Muscle of arm (tissue), 12 donors: ENCODE results near the gene MYO5A. TPM values are rescaled to one million over a fixed set of nuclear protein-coding genes. Genes with fewer than 3 reads are reported as not detected.
"Not testable (repeated sequence)": the region's sequence is repeated elsewhere in the genome, so short reads cannot be mapped to it uniquely, and the experiment has no call there.

ENCODE experiments used
- DNase-seq: peaks from one replicate; pipeline ENCODE4 v3.0.0-alpha.2; 2013
- polyA plus RNA-seq, 12 donors: library from polyadenylated mRNA; unstranded; fragments of 120-200 nt; gene quantifications; one replicate each; pipeline ENCODE4 v1.2.1, GENCODE V29; 2013; ENCODE audit not compliant: insufficient read length in 12 of 12

The MYO5A gene
- polyA plus RNA-seq, 12 donors, result 4.5 to 21.8 (median 7.3) TPM; not detected in 1

DNA sequence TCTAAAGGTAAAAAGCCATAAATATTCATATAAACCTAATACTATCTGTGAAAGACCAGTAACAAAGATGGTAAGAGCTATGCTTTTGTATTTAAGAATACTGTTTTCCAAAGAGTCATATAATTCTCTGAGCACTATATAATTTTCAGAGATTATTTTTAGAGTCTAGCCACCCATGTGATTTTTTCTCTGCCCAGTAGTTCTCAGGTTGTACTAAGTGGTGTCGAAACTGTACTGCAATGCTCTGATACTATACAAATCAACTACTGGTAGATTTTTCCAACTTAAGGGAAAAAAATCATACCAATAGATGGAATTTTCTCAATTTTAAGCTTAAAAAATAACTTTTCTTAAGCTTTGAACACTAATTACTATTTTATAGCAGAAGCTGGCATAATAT is 104.8 kb downstream of the MYO5A start:
- no peak for DNase-seq

DNA sequence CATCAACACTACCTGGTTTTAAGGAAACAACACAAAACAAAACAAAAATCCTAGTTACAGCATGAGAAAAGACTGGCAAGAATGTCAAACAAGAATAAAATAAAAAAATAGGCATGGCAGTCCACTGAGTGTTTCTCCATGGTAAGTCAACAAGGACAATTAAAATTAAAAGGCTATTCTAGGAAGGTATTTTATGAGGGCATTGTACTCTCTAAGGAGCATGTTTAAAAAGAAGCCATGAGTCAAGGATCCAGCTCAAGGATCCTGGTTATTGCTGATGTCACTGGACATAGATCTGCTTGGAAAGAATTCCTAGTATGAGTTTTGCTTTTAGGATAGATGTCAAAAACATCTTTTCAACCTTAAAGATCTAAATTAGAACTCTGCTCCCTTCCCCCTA is 106.7 kb downstream of the MYO5A start:
- DNase-seq, result no peak

DNA sequence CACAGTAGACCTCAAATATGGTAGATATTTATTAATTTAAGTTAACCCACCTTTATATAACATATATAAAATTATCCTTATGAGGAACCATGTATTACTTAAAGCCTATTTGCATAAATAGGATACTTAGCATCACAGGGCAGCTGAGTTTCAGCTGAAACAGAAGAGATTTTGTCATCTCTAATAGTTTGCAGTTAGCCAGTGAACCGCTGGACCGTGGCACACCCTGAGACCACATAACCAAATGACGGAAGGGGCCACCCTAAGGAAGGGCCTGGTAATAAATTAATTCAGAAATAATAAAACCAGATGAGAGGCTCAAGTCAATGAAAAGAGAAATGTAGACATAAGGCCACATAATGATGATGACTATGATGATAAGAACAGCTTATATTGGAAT is 107.7 kb downstream of the MYO5A start:
- DNase-seq, result no peak

DNA sequence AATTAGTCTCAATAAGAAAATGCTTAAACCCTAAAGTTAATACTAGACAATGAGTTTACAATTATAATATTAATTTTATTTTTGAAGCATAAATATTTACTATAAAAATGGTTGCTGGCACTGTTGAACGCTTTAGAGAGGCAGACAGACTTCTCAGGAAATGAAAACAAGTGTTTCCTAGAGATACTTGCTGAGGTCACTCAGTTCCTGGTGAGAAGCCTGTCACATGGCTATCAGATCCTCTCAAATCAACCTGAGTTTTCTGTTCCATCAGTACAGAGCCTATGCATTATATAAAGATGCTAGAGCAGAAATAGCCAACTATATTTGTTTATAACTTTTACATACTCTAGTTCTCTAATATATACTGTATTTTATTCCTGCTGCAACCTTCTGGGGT is 109.2 kb downstream of the MYO5A start:
- no peak for DNase-seq

DNA sequence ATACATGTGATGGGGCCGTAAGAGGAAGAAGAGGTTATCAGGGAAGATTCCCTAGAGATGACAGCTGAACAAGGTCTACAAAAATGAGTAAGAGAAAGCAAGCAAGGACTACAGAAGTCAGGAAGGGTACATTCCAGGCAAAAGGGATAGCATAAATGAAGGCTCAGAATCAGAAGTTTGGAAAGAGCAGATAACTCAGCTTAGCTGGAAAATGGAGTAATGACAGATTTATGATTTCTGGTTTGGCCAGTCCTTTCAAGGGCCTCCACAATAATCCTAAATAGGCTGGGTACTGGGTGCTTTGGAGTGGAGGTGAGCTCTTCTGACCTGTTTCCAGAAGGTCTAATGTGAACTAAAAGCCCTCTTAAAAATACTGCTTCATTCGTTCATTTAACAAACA is 110.7 kb downstream of the MYO5A start:
- DNase-seq, result no peak

DNA sequence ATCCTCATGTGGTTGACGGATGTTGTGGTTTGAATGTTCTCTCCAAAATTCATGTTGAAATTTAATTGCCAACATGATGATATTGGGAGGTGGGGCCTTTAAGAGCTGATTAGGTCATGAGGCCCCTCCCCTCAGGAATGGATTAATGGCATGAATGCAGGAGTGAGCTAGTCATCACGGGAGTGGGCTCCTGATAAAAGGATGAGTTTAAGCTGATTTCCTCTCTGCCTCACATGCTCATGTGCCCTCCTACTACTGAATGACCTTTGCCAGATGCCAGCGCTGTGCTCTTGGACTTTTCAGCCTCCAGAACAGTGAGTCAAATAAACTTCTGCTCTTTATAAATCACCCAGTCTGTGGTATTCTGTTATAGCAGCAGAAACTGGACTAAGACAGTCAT is 111.2 kb downstream of the MYO5A start:
- DNase-seq, result no peak

DNA sequence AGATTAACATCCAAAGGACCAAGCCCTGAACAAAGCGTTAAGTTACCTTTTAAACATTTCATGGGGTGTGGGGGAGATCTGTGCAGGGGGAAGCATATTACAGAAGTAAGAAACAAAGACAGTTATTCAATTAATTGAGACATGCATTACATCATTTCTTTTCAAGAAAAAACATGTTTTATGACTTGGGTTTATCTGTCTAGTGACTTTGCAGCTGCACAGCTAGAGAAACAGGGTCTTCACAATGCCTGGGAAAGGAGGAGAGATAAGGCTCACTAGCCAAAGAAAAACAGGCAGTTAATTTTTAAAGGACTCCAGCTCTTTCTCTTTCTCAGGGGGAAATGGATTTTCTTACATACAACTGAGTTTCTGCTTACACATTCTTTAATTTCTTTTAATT is 112.1 kb downstream of the MYO5A start:
- DNase-seq, result not testable (repeated sequence)

DNA sequence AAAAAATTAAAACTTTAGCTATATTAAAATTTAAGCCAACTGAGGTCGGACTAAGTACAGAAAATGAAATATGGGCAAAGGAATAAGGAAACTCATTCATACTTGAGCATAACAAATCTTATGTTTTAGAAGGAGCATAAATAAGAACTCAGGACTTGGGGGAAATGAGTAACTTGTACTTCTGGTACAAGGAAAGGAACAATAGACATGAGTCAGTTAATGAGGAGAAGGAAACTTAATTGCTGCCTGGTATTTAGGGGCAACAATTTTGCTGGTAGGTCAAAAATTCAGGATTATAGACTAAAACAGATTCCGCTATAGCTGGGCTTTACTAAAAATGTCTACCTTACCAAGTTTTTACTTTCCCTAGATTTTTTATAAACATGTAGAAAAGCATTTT is 113.1 kb downstream of the MYO5A start:
- no peak for DNase-seq

DNA sequence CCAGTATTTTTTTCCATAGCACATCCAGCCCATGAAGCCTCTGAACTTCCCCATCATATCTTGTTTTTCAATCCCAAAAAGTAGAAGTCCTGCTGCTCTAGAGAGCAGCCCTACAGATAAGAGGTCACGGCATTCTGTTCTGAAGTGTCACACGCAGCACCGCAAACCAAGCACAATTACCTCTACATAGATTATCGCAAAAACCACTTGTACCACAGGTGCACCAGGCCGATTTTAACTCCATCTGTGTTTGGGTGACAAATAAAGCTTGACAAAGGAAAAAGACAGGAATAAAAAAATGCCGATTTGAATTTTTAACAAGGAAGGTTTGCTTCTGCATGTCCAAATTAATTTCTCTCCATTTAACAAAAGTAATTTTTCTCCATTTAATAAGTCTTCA is 113.7 kb downstream of the MYO5A start:
- no peak for DNase-seq

DNA sequence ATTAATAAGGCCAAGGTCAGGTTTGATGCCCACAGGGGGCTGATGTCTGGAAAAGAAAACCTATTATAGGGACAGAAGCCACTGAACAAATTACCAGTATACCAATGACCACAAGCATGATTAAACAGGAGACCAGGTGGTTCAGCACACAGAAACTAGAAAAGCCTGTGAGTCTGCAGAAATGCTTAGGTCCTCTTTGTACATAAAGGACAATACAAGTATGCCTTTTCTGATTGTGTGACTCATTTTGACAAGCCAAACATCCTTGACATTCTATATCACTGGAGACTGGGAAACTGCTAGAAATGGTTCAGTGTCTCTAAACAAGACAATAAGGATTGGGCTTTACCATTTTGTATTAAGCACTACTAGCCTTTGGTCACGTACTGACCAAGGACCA is 119.9 kb downstream of the MYO5A start:
- DNase-seq, result no peak

DNA sequence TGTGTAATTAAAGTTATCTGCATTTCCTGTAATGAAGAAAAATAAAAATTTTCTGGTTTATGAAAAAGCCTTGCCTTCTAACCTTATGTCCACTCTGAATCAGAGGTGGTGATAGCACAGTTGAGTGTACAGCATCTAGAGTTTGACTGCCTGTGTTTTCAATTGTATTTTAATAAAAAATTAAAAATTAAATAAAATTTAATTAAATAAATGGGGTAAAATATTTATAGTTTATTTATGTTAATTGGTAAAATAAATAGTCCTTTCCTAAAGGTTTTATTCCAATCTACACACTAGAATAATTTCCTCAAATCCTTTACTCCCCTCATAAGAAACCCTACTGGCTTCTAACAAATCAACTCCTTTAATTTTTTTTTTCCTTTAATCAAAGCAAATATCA is 121.3 kb downstream of the MYO5A start:
- DNase-seq, result no peak

DNA sequence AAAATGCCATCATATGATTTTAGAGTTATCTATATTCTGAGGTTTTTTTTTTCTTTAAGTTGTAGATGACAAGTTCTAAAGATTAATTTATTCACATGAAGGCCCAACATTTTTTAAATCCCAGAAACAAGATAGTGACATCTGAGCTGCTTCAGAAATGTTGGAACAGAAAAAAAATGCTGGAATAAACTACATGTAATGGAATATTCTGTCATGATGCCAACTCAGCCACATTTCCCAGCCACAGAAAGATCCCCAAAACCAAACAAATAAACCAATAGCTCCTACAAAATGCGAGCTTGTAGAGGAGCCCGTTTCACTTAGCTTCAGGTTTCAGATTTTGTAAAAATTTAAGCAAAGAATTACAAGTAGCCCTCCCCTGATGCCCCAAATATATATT is 122.1 kb downstream of the MYO5A start:
- no peak for DNase-seq

DNA sequence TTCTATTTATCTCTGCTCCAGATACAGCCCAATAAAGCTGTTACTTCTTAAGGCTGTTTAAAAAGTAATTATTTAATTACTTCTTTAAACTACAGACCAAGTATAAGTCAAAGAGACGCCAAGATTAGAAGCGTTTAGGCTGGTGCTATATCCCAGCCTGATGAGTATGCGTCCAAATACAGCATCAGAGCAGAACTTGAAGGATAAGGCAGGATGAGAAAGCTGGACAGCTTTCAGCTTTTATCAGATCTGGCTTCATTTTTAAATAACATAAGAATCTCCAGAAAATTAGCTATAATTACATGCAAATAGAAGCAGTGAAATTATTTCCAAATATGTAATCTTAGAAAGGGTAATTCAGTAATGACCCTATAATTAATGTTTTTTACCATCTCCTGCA is 122.8 kb downstream of the MYO5A start:
- no peak for DNase-seq

DNA sequence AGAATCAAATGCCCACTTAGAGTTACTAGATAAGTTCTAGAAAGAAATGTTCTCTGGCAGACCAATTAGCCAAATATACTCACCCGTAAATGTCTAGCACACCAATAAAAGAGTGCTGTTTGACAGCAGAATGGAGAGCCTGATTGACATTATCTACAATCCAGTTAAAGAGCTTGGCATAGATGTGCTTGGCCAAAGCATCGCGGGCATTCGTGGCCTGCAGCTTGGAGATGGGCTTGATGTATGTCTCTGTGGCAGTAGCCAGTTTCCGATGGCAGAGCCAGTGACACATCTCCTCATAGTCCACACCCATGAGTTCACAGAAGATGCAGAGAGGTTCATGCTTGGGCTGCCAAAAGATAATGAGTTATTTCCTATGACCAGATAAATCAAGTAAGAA is 131.6 kb downstream of the MYO5A start:
- no peak for DNase-seq

DNA sequence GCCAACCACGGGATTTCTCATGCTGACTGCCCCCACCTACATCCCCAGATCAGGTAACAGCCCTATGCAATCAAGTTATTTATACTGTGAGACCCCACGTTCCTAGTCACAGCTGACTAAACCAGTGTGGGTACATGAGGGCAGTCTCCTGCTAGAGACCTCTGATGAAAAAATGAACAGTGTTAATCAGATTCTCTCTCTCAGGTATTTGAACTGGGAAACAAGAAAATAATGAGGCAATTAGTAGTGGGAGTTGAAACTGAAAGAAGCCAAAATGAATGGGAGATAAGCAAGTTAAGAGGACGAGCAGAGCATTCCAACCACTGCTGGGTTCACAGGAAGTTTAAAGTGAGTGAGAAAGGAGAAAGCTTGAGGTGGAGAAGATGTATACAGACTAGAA is 134.6 kb downstream of the MYO5A start:
- no peak for DNase-seq

DNA sequence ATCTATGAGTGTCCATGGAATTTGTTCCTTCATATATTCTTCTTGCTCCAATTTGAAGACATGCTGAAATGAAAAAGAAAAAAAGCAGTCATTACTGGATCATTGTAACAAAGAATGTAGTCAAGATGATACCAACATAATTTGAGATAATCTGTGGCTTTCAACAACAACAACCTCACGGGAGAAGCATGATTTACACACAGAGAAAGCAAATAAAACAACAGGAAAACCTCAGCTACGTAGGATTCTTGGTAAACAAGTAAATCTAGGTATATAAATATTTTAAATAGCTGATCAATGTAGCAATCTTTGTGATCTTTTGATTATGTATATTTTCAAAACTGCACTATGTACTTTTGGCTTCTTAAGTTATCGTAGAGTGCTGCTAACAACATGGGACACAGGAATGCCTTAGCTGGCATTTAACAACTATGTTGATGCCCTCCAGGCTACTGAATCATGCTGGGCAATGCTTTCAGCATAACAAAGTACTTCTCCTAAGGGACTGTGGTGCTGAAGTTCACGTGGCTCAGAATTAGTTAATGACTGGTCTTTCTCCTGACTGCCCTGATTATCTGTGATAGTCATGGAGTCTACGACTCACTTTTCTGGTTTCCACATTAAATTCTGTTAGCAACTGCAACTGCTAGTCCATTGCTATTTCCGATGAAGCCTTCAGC is 136.5 kb downstream of the MYO5A start:
- no peak for DNase-seq

DNA sequence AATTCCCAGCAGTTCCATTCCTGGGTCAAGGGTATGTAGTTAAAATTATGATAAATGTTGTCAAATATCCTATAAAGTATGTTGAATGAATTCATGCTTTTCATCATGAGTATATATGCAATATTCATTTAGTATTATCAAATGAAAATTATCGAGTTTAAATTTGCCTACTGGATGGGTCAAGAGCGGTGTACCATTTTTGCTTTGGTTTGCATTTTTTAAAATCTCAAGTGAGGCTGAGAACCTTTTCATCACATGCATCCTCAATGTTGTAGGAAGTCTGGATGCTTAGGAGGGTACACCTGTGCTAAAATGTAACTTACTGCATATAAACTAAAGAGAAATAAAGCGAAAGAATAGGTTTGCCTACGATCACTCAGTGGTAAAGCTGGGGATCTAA is 137.6 kb downstream of the MYO5A start:
- no peak for DNase-seq

DNA sequence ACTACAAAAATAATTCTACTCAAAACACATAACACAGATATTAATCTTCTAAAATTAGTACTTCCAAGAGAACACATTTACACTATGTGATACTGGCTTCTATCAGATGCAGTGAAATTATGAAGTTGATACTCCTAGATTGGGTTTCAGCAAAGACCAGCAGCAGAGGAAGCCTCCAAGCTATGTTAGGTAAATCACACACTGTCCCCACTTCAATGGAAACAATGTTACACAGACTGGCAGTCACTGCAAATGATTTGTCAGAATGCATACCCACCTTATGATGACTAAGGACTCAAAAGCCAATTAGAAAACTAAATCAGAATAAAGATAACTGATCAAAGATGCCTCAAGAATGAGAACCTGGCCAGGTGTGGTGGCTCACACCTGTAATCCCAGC is 143.0 kb downstream of the MYO5A start:
- DNase-seq, result no peak

DNA sequence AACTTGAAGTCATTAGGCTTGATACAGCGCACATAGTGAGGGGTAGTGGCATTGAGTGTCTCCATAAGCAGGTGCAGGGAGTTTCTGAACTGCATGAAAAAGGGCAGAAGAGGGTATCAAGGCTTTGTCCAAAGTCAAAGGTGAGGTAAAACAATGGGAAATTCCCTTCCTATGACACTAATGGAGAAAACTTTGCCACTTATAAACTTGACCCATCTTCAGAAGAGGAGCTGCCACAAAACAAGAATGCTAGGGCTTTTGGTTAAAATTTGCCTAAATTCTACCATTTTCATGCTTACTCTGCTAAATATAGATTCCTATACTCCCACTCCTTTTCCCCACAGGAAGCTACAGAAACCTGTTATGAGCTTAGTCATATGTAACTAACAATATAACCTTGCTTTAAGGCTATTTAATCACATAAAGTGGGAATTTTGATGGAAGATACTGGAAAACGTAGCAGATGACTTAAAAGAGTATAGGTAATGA is 145.5 kb downstream of the MYO5A start:
- DNase-seq, result no peak

DNA sequence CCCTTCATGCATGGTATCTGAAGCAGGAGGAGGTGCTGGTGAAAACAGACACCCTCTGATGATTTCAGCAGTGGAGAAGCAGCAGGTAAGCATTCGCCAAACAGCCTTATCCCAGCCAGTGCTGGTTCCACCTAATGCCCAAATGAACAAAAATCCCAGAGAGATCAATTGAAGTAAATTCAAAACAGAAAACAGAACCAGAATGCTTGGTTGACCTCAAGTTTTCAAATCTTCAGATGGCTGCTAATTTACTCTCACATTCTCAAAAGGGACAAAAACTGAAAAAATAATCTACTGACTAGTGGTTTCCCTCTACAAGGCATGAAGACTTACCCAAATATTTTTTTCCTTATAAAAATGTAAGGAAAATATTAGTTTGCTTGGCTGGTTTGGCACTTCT is 146.0 kb downstream of the MYO5A start:
- DNase-seq, result no peak

DNA sequence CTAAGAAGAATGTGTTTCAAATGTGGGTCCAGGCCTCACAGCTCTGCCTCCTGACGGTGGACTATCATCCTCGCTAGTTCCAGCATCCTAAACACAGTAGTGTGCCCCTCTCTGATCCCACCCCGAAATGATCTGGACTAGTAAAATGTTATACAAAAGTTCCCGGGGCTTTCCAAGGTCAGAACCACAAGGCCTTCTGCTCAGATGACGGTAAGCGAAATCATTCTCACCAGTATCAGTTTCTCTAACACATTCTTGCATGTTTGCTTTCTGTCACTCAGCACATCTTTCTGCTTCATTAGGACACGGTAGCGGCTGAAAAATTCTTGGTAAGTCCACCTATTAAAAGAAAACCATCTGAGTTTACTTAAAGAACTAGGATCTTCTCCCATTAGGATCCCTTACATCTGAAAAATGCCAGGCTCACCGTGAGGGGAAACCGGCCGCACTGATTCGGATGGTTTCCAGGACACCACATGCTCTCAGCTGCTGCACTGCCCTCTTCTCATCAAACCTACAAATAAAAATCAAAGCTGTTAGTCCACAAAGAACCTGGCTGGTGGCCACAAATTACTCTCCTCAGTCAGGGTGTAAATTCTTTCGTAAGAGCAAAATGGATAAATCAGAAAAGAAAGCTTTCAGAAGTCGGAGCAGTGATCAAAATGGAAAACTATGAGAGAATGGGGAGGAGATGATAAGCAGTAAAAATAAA is 149.1 kb downstream of the MYO5A start:
- no peak for DNase-seq

DNA sequence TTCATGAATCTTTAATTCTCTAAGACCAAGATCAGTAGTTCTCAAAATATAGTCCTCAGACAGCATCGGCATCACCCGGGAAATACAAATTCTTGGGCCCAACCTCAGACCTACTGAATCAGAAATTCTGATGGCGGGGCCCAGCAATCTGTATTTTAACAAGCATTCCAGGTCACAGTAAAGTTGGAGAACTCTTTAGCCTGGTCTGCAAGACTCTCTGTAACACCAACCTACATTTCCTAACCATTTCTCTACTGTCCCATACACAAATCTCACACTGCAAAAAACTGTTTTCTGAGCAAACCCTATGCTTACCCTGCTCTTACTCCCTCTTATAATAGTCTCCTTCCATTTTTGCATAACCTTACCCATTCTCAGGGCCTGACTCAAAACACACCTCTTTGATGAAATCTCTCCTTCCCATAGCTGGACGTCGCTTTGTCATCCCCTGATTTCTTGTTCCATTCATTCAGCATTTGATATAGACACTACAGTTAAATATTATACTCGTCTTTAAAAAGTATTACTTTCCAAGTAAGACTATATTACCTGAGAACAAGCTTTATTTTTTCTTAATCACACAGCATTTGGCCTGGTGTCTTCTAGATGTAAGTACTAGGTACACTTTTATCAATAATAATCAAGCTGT is 149.8 kb downstream of the MYO5A start:
- no peak for DNase-seq

DNA sequence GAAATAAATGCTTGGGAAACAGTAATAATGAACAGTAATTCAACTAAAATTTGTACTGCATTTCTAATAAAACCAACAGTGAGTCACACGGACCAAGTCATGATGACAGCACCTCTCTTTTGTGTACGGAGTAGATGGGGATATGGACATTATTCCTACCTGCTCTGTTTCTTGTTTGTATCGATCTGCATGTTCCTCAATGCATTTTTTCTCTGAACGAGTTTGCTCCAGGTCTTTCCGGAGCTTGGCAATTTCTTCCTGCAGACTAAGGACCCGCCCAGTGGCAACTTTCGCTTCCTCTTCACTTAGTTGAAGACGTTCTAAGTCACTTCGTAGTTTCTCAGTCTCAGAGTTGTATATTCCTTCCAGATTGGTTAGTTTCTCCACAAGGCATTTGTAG is 158.7 kb downstream of the MYO5A start:
- DNase-seq, result no peak
